H1 (cell line): ENCODE results near the gene LDHAL6A. TPM values are rescaled to one million over a fixed set of nuclear protein-coding genes. Genes with fewer than 3 reads are reported as not detected.

Source experiments
- CTCF ChIA-PET: fragments of 300-600 bp; sonication (Branson Sonifier 250); formaldehyde crosslinking; loops from one replicate; lab custom pipeline; 2021; ENCODE audit not compliant: partially characterized antibody; lab: Charles Lee
- POLR2A ChIA-PET: fragments of 300-600 bp; sonication (Branson Sonifier 250); formaldehyde crosslinking; loops from one replicate; lab custom pipeline; 2021; ENCODE audit warnings: inconsistent platforms; ENCODE audit not compliant: partially characterized antibody; lab: Charles Lee
- DNase-seq, 2 experiments: peaks; one replicate each; pipeline versions ENCODE4 v3.0.0 to v3.0.0-alpha.2; 2010 to 2022; ENCODE audit warnings: low spot score in 2 of 2, low read depth in 1 of 2, mixed read lengths in 1 of 2
- FAIRE-seq: peaks from 2 replicates; lab custom pipeline; 2011; peaks lifted over from hg19 to GRCh38; lab: Jason Lieb, UNC
- H2AFZ ChIP-seq: 2 replicates; pipeline ENCODE4 v1.8.1; 2012; ENCODE audit warnings: low read length, inconsistent platforms
- H2AK5ac ChIP-seq: 2 replicates; pipeline ENCODE4 v1.6.1; 2013; ENCODE audit warnings: low read depth, low read length
- H2BK120ac ChIP-seq: replicated peaks from 2 replicates; pipeline ENCODE3; 2013; ENCODE audit warnings: low read depth, low read length, inconsistent platforms
- H2BK12ac ChIP-seq: 2 replicates; pipeline ENCODE4 v1.6.1; 2013; ENCODE audit warnings: low read depth, low read length
- H2BK15ac ChIP-seq: 2 replicates; pipeline ENCODE4 v1.6.1; 2013; ENCODE audit warnings: low read length
- H2BK20ac ChIP-seq: 2 replicates; pipeline ENCODE4 v1.6.1; 2013; ENCODE audit warnings: low read length
- H2BK5ac ChIP-seq: 2 replicates; pipeline ENCODE4 v1.6.1; 2013; ENCODE audit warnings: low read depth, low read length
- H3K14ac ChIP-seq: 2 replicates; pipeline ENCODE4 v1.6.1; 2013; ENCODE audit warnings: inconsistent platforms; ENCODE audit not compliant: insufficient read length
- H3K18ac ChIP-seq: 2 replicates; pipeline ENCODE4 v1.6.1; 2013; ENCODE audit warnings: low read length; ENCODE audit errors: extremely low read depth
- H3K23ac ChIP-seq: 2 replicates; pipeline ENCODE4 v1.6.1; 2013; ENCODE audit warnings: inconsistent platforms; ENCODE audit not compliant: insufficient read length
- H3K23me2 ChIP-seq: 2 replicates; pipeline ENCODE4 v1.6.1; 2013; ENCODE audit warnings: low read depth, low read length
- H3K27ac ChIP-seq: 2 replicates; pipeline ENCODE4 v1.6.1; 2011; ENCODE audit warnings: low read depth, low read length, inconsistent platforms
- H3K27me3 ChIP-seq, 4 experiments: replicated peaks in 1 of 4; 1 replicate in 1 of 4; 2 replicates in 3 of 4; pipeline versions ENCODE4 v1.6.1 to v1.8.1; 2011 to 2013; ENCODE audit warnings: low read length in 3 of 4, mild to moderate bottlenecking in 3 of 4, inconsistent platforms in 2 of 4, mixed read lengths in 2 of 4, moderate library complexity in 1 of 4; ENCODE audit not compliant: control insufficient read depth in 3 of 4, insufficient read depth in 3 of 4; ENCODE audit errors: extremely low read depth in 1 of 4
- H3K36me3 ChIP-seq, 4 experiments: 2 replicates each; pipeline versions ENCODE4 v1.6.1 to v1.8.1; 2011 to 2013; ENCODE audit warnings: mild to moderate bottlenecking in 4 of 4, low read length in 3 of 4, moderate library complexity in 2 of 4, control low read depth in 1 of 4, inconsistent platforms in 1 of 4; ENCODE audit not compliant: insufficient read depth in 4 of 4, control insufficient read depth in 2 of 4
- H3K4ac ChIP-seq: replicated peaks from 2 replicates; pipeline ENCODE3; 2013; ENCODE audit warnings: low read length, low read depth, mixed read lengths, inconsistent platforms; ENCODE audit not compliant: insufficient read length
- H3K4me1 ChIP-seq, 4 experiments: replicated peaks in 1 of 4; 1 replicate in 1 of 4; 2 replicates in 3 of 4; pipeline versions ENCODE4 v1.6.1 to v1.8.1; 2011 to 2013; ENCODE audit warnings: low read length in 3 of 4, inconsistent platforms in 2 of 4, mixed read lengths in 1 of 4; ENCODE audit not compliant: insufficient read depth in 4 of 4, control insufficient read depth in 3 of 4
- H3K4me2 ChIP-seq, 2 experiments: 2 replicates each; pipeline versions ENCODE4 v1.6.1 to v1.8.1; 2011 to 2013; ENCODE audit warnings: low read depth in 2 of 2, low read length in 2 of 2, control low read depth in 1 of 2, inconsistent platforms in 1 of 2, mild to moderate bottlenecking in 1 of 2; ENCODE audit not compliant: insufficient read depth in 1 of 2
- H3K4me3 ChIP-seq, 4 experiments: fragments of 200-600, 300-600 bp in 1 of 4; sonication (generic), shearing (Covaris generic), sonication (Bioruptor Twin) in 1 of 4; 2 replicates each; pipeline versions ENCODE4 v1.5.1 to v1.8.1; 2011 to 2016; ENCODE audit warnings: low read length in 4 of 4, low read depth in 3 of 4, control low read depth in 2 of 4, inconsistent platforms in 2 of 4, mild to moderate bottlenecking in 2 of 4, mixed read lengths in 1 of 4, moderate library complexity in 1 of 4; ENCODE audit not compliant: insufficient read depth in 2 of 4; ENCODE audit errors: extremely low read depth in 1 of 4
- H3K56ac ChIP-seq: replicated peaks from 2 replicates; pipeline ENCODE3; 2013; ENCODE audit warnings: low read depth, mild to moderate bottlenecking, mixed read lengths, low read length, inconsistent platforms; ENCODE audit not compliant: insufficient read length
- H3K79me1 ChIP-seq: 2 replicates; pipeline ENCODE4 v1.6.1; 2013; ENCODE audit warnings: low read depth, low read length, control low read depth
- H3K79me2 ChIP-seq, 2 experiments: 2 replicates each; pipeline versions ENCODE4 v1.6.1 to v1.8.1; 2012 to 2013; ENCODE audit warnings: low read length in 2 of 2, mild to moderate bottlenecking in 2 of 2, inconsistent platforms in 1 of 2; ENCODE audit not compliant: insufficient read depth in 2 of 2, control insufficient read depth in 1 of 2
- H3K9ac ChIP-seq, 4 experiments: replicated peaks in 1 of 4; 1 replicate in 1 of 4; 2 replicates in 3 of 4; pipeline versions ENCODE4 v1.6.1 to v1.8.1; 2011 to 2013; ENCODE audit warnings: low read depth in 3 of 4, low read length in 3 of 4, control low read depth in 2 of 4, mild to moderate bottlenecking in 2 of 4, moderate library complexity in 2 of 4, inconsistent platforms in 1 of 4; ENCODE audit errors: extremely low read depth in 1 of 4
- H3K9me3 ChIP-seq, 2 experiments: 2 replicates each; pipeline versions ENCODE4 v1.6.1 to v1.8.1; 2012 to 2013; ENCODE audit warnings: mild to moderate bottlenecking in 2 of 2, moderate library complexity in 2 of 2, control low read depth in 1 of 2, inconsistent platforms in 1 of 2, low read depth in 1 of 2, low read length in 1 of 2, mixed read lengths in 1 of 2; ENCODE audit not compliant: insufficient read depth in 2 of 2
- H4K20me1 ChIP-seq, 2 experiments: replicated peaks in 1 of 2; 2 replicates each; pipeline versions ENCODE3 to v1.8.1; 2011 to 2013; ENCODE audit warnings: inconsistent platforms in 2 of 2, low read length in 2 of 2, mild to moderate bottlenecking in 1 of 2; ENCODE audit not compliant: insufficient read depth in 2 of 2, control insufficient read depth in 1 of 2
- H4K5ac ChIP-seq: 2 replicates; pipeline ENCODE4 v1.6.1; 2013; ENCODE audit warnings: low read length, low read depth, mixed read lengths, inconsistent platforms; ENCODE audit not compliant: insufficient read length
- H4K8ac ChIP-seq: 2 replicates; pipeline ENCODE4 v1.8.0; 2013; ENCODE audit warnings: mild to moderate bottlenecking, moderate library complexity, low read length, inconsistent platforms; ENCODE audit not compliant: insufficient read depth; ENCODE audit errors: extremely low read depth
- H4K91ac ChIP-seq: replicated peaks from 2 replicates; pipeline ENCODE3; 2013; ENCODE audit warnings: low read length, mixed read lengths, inconsistent platforms; ENCODE audit not compliant: insufficient read length
- HDAC2 ChIP-seq, 2 experiments: fragments of 300-600 bp in 1 of 2; sonication (generic) in 1 of 2; IDR thresholded peaks; 2 replicates each; pipeline ENCODE4 v1.6.1; 2011 to 2012; ENCODE audit warnings: low read depth in 2 of 2, low read length in 2 of 2, mild to moderate bottlenecking in 2 of 2, moderate library complexity in 2 of 2, borderline replicate concordance in 1 of 2, inconsistent platforms in 1 of 2
- KDM4A ChIP-seq: IDR thresholded peaks from one replicate; pipeline ENCODE4 v1.7.1; 2012; ENCODE audit warnings: low read depth, mild to moderate bottlenecking, moderate library complexity, low read length, inconsistent platforms; ENCODE audit not compliant: severe bottlenecking
- TBP ChIP-seq: IDR thresholded peaks from 2 replicates; pipeline ENCODE4 v1.6.1; 2011; ENCODE audit warnings: low read depth, low read length, improper control_type of control experiment
- WGBS, 2 experiments: shearing (Covaris generic) in 1 of 2; methylation state at CpG; one replicate each; pipeline versions ENCODE4 v1.1.6 to v1.1.7; 2013 to 2015; ENCODE audit warnings: low lambda C conversion rate in 2 of 2, mixed read lengths in 2 of 2, inconsistent platforms in 1 of 2, low coverage in 1 of 2, missing lambda C conversion rate in 1 of 2; ENCODE audit not compliant: insufficient replicate concordance in 2 of 2, insufficient coverage in 1 of 2, insufficient read length in 1 of 2; ENCODE audit errors: extremely low coverage in 1 of 2, missing lambda C conversion rate in 1 of 2; 5-methylcytosine and 5-hydroxymethylcytosine counted together
- polyA plus RNA-seq, 7 experiments: library from polyadenylated mRNA; depleted of rRNA in 3 of 7; stranded (reverse) in 5 of 7; unstranded in 2 of 7; fragments of >200 nt in 5 of 7; fragments of 200-250 nt in 2 of 7; gene quantifications; 1 replicate in 5 of 7; 2 replicates in 1 of 7; 4 replicates in 1 of 7; pipeline versions ENCODE4 v1.2.1 to v1.2.3, GENCODE V29; 2011 to 2013; ENCODE audit warnings: missing spikeins in 2 of 7, mixed read lengths in 2 of 7
- total RNA-seq: library from RNA; stranded (reverse); fragmentation: NEBNext Ultra II Directional; extraction: Animal tissue kit (Norgen Biotek cat#: 25700); gene quantifications from 2 replicates; pipeline ENCODE4 v1.2.1, GENCODE V29; 2021

Gene LDHAL6A
- total and polyA plus RNA-seq, 2 of the 8 experiments (the other 6 are each of a cell fraction or from before 2014, with no cell fraction given), result not detected

GRCh38 chr11:18491924-18492323 lies 36.3 kb downstream of the LDHAL6A start:
- no peaks in the 10 kb centered on the region for H3K23me2 ChIP-seq
- H3K36me3 ChIP-seq, result peaks cover 0 to 27% (median 7%) of the 10 kb centered on the region in 4 experiments; a peak in 4 of 8 replicates
- H3K4me3 ChIP-seq, result no peak overlapping the region
- no peak for FAIRE-seq
- H4K91ac ChIP-seq, result no peak overlapping the region
- ChIA-PET POLR2A (interaction anchor here (1.1 to 1.5 kb wide), 2 partner anchors 97 to 142 kb away, joined by 3 to 4 read pairs; partner anchors contain the start of genes LDHA and SPTY2D1), CTCF (interaction anchor here (0.9 kb wide), 1 partner anchor 10 kb away, joined by 4 read pairs; no protein-coding TSS in a partner anchor)
- no peak for TF ChIP-seq HDAC2 (IDR thresholded peaks at IDR 0.05; ENCODE audit: borderline replicate concordance in 1 of 2, low read depth in 2 of 2, low read length in 2 of 2)
- no peak for TF ChIP-seq KDM4A
- no peak for TF ChIP-seq TBP
- TF ChIP-seq, all 59 proteins: peak for 0
- no peak overlapping the region for H4K5ac ChIP-seq
- DNase-seq, result no peak
- no peaks in the 10 kb centered on the region for H3K4me1 ChIP-seq
- H2AFZ ChIP-seq, result no peak overlapping the region
- no peak overlapping the region for H4K8ac ChIP-seq
- H2BK15ac ChIP-seq, result no peak overlapping the region
- no peaks in the 10 kb centered on the region for H3K79me2 ChIP-seq
- H3K9me3 ChIP-seq, result no peaks in the 10 kb centered on the region
- H3K27me3 ChIP-seq, result no peaks in the 10 kb centered on the region
- no peak overlapping the region for H3K56ac ChIP-seq
- H3K4me2 ChIP-seq, result no peak overlapping the region
- no peak overlapping the region for H3K14ac ChIP-seq
- no peak overlapping the region for H3K27ac ChIP-seq
- H3K4ac ChIP-seq, result no peak overlapping the region
- no peak overlapping the region for H3K23ac ChIP-seq
- H2BK5ac ChIP-seq, result no peak overlapping the region
- no peak overlapping the region for H2BK12ac ChIP-seq
- H4K20me1 ChIP-seq, result no peaks in the 10 kb centered on the region
- H3K18ac ChIP-seq, result no peak overlapping the region
- no peak overlapping the region for H2BK20ac ChIP-seq
- WGBS, 2 experiments, result 95% methylated on average over 2 of the region's 2 CpGs; no CpG with 5 or more reads in 1 of the 2 experiments
- no peaks in the 10 kb centered on the region; the same call in 1 of the 2 replicates for H3K79me1 ChIP-seq
- H2BK120ac ChIP-seq, result no peak overlapping the region
- H2AK5ac ChIP-seq, result no peak overlapping the region
- no peak overlapping the region for H3K9ac ChIP-seq
